ENCODE data around the gene GPHN. TPM values are rescaled to one million over a fixed set of nuclear protein-coding genes. Genes with fewer than 3 reads are reported as not detected.

The GPHN gene
- total RNA-seq, 2 donors from 2014 or later = 18.6 to 20.1 TPM

GRCh38 chr14:67191768-67192290 is 683.9 kb downstream of the GPHN start:
- no peak for DNase-seq (ENCODE audit: low spot score)
- Mint-ChIP-seq H3K27me3 (no peaks in the 10 kb centered on the region), H3K4me3 (no peak overlapping the region), H3K9me3 (no peaks in the 10 kb centered on the region), H3K36me3 (no peaks in the 10 kb centered on the region), H3K27ac (no peak overlapping the region), H3K4me1 (ENCODE audit: low read depth in 2 of 2) (no peaks in the 10 kb centered on the region)
- no peak for ATAC-seq

- Mint-ChIP-seq H3K4me3 (no peak overlapping the region), H3K27ac (no peak overlapping the region), H3K27me3 (no peaks in the 10 kb centered on the region), H3K9me3 (no peaks in the 10 kb centered on the region), H3K36me3 (no peaks in the 10 kb centered on the region), H3K4me1 (ENCODE audit: low read depth in 2 of 2) (peaks cover 0 to 2% of the 10 kb centered on the region in 2 donors)
- ATAC-seq (no peak), DNase-seq (ENCODE audit: low spot score) (no peak)
Measured at GRCh38 chr14:67192366-67192765, 684.4 kb downstream of the GPHN start.

GRCh38 chr14:67195279-67195678 is 687.3 kb downstream of the GPHN start:
- DNase-seq (ENCODE audit: low spot score) (no peak), ATAC-seq (no peak)
- Mint-ChIP-seq H3K27ac (no peak overlapping the region), H3K9me3 (no peaks in the 10 kb centered on the region), H3K4me1 (ENCODE audit: low read depth in 2 of 2) (peaks cover 0 to 3% of the 10 kb centered on the region in 2 donors), H3K27me3 (peaks cover 0 to 2% of the 10 kb centered on the region in 2 donors), H3K4me3 (no peak overlapping the region), H3K36me3 (no peaks in the 10 kb centered on the region)

- Mint-ChIP-seq H3K4me1 (ENCODE audit: low read depth in 2 of 2) (peaks cover 0 to 3% of the 10 kb centered on the region in 2 donors), H3K27ac (no peak overlapping the region), H3K9me3 (no peaks in the 10 kb centered on the region), H3K27me3 (peaks cover 0 to 2% of the 10 kb centered on the region in 2 donors), H3K36me3 (no peaks in the 10 kb centered on the region), H3K4me3 (no peak overlapping the region)
- no peak for DNase-seq (ENCODE audit: low spot score)
- ATAC-seq = no peak
Measured at GRCh38 chr14:67199016-67199415, 691.1 kb downstream of the GPHN start.

- Mint-ChIP-seq H3K4me3 (no peak overlapping the region), H3K4me1 (ENCODE audit: low read depth in 2 of 2) (no peaks in the 10 kb centered on the region), H3K27ac (no peak overlapping the region), H3K27me3 (peaks cover 6 to 21% of the 10 kb centered on the region in 2 donors), H3K36me3 (no peaks in the 10 kb centered on the region), H3K9me3 (no peaks in the 10 kb centered on the region)
- DNase-seq (ENCODE audit: low spot score) (no peak), ATAC-seq (no peak)
Measured at GRCh38 chr14:67207810-67208209, 699.9 kb downstream of the GPHN start.

- no peaks in the 10 kb centered on the region for H3K9me3 Mint-ChIP-seq
- H3K36me3 Mint-ChIP-seq = no peaks in the 10 kb centered on the region
- ATAC-seq (peak; percentile 28 to 31), DNase-seq (ENCODE audit: low spot score) (no peak)
- H3K4me1 Mint-ChIP-seq (ENCODE audit: low read depth in 2 of 2) = no peaks in the 10 kb centered on the region
- H3K27me3 Mint-ChIP-seq = peaks cover 0 to 7% of the 10 kb centered on the region in 2 donors
- no peak overlapping the region for H3K27ac Mint-ChIP-seq
- H3K4me3 Mint-ChIP-seq = no peak overlapping the region
Measured at GRCh38 chr14:67218126-67218525, 710.2 kb downstream of the GPHN start.

- Mint-ChIP-seq H3K4me1 (ENCODE audit: low read depth in 2 of 2) (no peaks in the 10 kb centered on the region), H3K9me3 (no peaks in the 10 kb centered on the region), H3K4me3 (no peak overlapping the region), H3K27ac (no peak overlapping the region), H3K27me3 (peaks cover 3 to 16% of the 10 kb centered on the region in 2 donors), H3K36me3 (no peaks in the 10 kb centered on the region)
- no peak for DNase-seq (ENCODE audit: low spot score)
- no peak for ATAC-seq
Measured at GRCh38 chr14:67221248-67221981, 713.5 kb downstream of the GPHN start.

GRCh38 chr14:67221982-67222328 is 714.0 kb downstream of the GPHN start:
- peaks cover 3 to 16% of the 10 kb centered on the region in 2 donors for H3K27me3 Mint-ChIP-seq
- H3K4me3 Mint-ChIP-seq = no peak overlapping the region
- no peaks in the 10 kb centered on the region for H3K9me3 Mint-ChIP-seq
- no peaks in the 10 kb centered on the region for H3K36me3 Mint-ChIP-seq
- H3K4me1 Mint-ChIP-seq (ENCODE audit: low read depth in 2 of 2) = no peaks in the 10 kb centered on the region
- H3K27ac Mint-ChIP-seq = no peak overlapping the region
- ATAC-seq (no peak), DNase-seq (ENCODE audit: low spot score) (no peak)

- no peaks in the 10 kb centered on the region for H3K4me1 Mint-ChIP-seq (ENCODE audit: low read depth in 2 of 2)
- H3K27me3 Mint-ChIP-seq = peaks cover 3 to 16% of the 10 kb centered on the region in 2 donors
- ATAC-seq (no peak), DNase-seq (ENCODE audit: low spot score) (no peak)
- H3K36me3 Mint-ChIP-seq = no peaks in the 10 kb centered on the region
- no peak overlapping the region for H3K4me3 Mint-ChIP-seq
- no peak overlapping the region for H3K27ac Mint-ChIP-seq
- no peaks in the 10 kb centered on the region for H3K9me3 Mint-ChIP-seq
Measured at GRCh38 chr14:67225523-67225922, 717.6 kb downstream of the GPHN start.

GRCh38 chr14:67228325-67228984 is 720.5 kb downstream of the GPHN start:
- Mint-ChIP-seq H3K27me3 (peaks cover 3 to 8% of the 10 kb centered on the region in 2 donors), H3K27ac (no peak overlapping the region), H3K4me3 (no peak overlapping the region), H3K36me3 (no peaks in the 10 kb centered on the region), H3K4me1 (ENCODE audit: low read depth in 2 of 2) (no peaks in the 10 kb centered on the region), H3K9me3 (no peaks in the 10 kb centered on the region)
- no peak for DNase-seq (ENCODE audit: low spot score)
- ATAC-seq = no peak

Other genes with a start within 250 kb of the GPHN start
- not detected for gene CCDC196, start 21.8 kb upstream of the GPHN start, total RNA-seq